Activated CD4-positive, alpha-beta T cell treated with anti-CD3 and anti-CD28 coated beads for 36 hours (primary cell): Measurements from ENCODE around the gene OSBP2. TPM values are rescaled to one million over a fixed set of nuclear protein-coding genes. Genes with fewer than 3 reads are reported as not detected.

ENCODE experiments used
- ATAC-seq: fragments of 200-7000 bp; cut with Tn5 transposase; one replicate; pipeline ENCODE4 v1.10.0; 2021; ENCODE audit warnings: mild to moderate bottlenecking, moderate library complexity
- CTCF ChIA-PET: fragments of 350-600 bp; sonication (Branson Sonifier 250); formaldehyde crosslinking; loops from one replicate; lab custom pipeline; 2021; ENCODE audit warnings: antibody characterized with exemption; lab: Charles Lee
- POLR2A ChIA-PET: fragments of 350-600 bp; sonication (Branson Sonifier 250); formaldehyde crosslinking; loops from one replicate; lab custom pipeline; 2021; ENCODE audit warnings: antibody characterized with exemption, inconsistent platforms; lab: Charles Lee
- DNase-seq: peaks from one replicate; pipeline ENCODE4 v3.0.0-alpha.2; 2020
- H3K27ac Mint-ChIP-seq: one replicate; pipeline ENCODE4 v1.8.0; 2021; ENCODE audit warnings: mixed read lengths
- H3K27me3 Mint-ChIP-seq: one replicate; pipeline ENCODE4 v1.8.0; 2021; ENCODE audit warnings: mixed read lengths
- H3K36me3 Mint-ChIP-seq: one replicate; pipeline ENCODE4 v1.8.0; 2021; ENCODE audit warnings: low read depth, mixed read lengths
- H3K4me1 Mint-ChIP-seq: one replicate; pipeline ENCODE4 v1.8.0; 2021; ENCODE audit warnings: mixed read lengths
- H3K4me3 Mint-ChIP-seq: one replicate; pipeline ENCODE4 v1.8.0; 2021; ENCODE audit warnings: mild to moderate bottlenecking, moderate library complexity, mixed read lengths
- H3K9me3 Mint-ChIP-seq: one replicate; pipeline ENCODE4 v1.8.0; 2021; ENCODE audit warnings: low read depth, mixed read lengths
- intact Hi-C, 2 experiments: fragments of 100-400 bp; cut with DNase I in 1 of 2; cut with micrococcal nuclease in 1 of 2; formaldehyde crosslinking; loops; one replicate each; pipeline versions ENCODE4 v1.14.2 to v1.15.1; 2022 to 2024; cut with DNase I, micrococcal nuclease
- microRNA-seq: library from miRNA; unstranded; fragments of <30 nt; microRNA quantifications from one replicate; pipeline ENCODE4 v1.2.0, GENCODE V29; 2021; ENCODE audit warnings: borderline replicate concordance
- total RNA-seq, 2 experiments: library from RNA; stranded (reverse); gene quantifications; one replicate each; pipeline ENCODE4 v1.2.3, GENCODE V29; 2021

OSBP2 gene
- total RNA-seq, 2 experiments from 2014 or later, result 1.2 to 1.4 TPM

DNA sequence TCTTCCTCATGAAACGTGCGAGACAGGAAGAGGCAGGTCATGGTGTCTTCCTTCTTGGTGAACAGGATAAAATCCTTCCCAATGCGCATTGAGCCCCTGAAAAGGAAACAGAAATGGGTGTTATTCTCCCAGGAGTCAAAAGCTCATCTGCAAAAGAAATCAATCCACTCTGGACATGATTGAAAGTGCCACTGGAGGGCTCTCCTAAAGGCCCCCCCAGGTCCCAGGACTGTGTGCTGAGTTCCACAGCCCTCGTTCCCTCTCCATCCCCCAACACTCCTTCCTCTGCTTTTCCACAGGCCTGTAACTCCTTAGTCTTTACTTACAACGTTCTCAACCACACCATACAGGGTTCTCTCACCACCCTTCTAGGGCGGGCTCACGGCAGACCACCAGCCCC, 251.7 kb downstream of the OSBP2 start:
- Mint-ChIP-seq H3K4me1 (peaks cover 45% of the 10 kb centered on the region), H3K27me3 (no peaks in the 10 kb centered on the region), H3K36me3 (peaks cover 54% of the 10 kb centered on the region), H3K9me3 (no peaks in the 10 kb centered on the region), H3K27ac (no peak overlapping the region), H3K4me3 (no peak overlapping the region)
- ChIA-PET POLR2A (no interaction called here), CTCF (interaction anchor here (0.5 to 2.5 kb wide), 7 partner anchors 10 to 1415 kb away, joined by 3 to 22 read pairs (median 3); partner anchors contain the start of genes MORC2 and TUG1)
- ATAC-seq (no peak), DNase-seq (no peak)
- intact Hi-C loops, result loop anchor here (2.0 kb wide), 1 partner anchor 202 kb away; no protein-coding TSS in a partner anchor

- DNase-seq, result no peak
- peaks cover 42% of the 10 kb centered on the region for H3K4me1 Mint-ChIP-seq
- H3K9me3 Mint-ChIP-seq, result no peaks in the 10 kb centered on the region
- no peak overlapping the region for H3K4me3 Mint-ChIP-seq
- peaks cover 45% of the 10 kb centered on the region for H3K36me3 Mint-ChIP-seq
- H3K27ac Mint-ChIP-seq, result no peak overlapping the region
- intact Hi-C loops, result loop anchor here (2.0 kb wide), 1 partner anchor 202 kb away; no protein-coding TSS in a partner anchor
- POLR2A ChIA-PET, result no interaction called here
- no peaks in the 10 kb centered on the region for H3K27me3 Mint-ChIP-seq
- ATAC-seq, result no peak
- CTCF ChIA-PET, result interaction anchor here (0.6 to 2.5 kb wide), 6 partner anchors 9 to 161 kb away, joined by 3 to 22 read pairs (median 6); partner anchors contain the start of genes MORC2 and TUG1
These were observed 252.6 kb downstream of the OSBP2 start for GRCh38 chr22:30947173-30947815.

GRCh38 chr22:30947816-30948454, 253.3 kb downstream of the OSBP2 start:
- POLR2A ChIA-PET, result no interaction called here
- ATAC-seq (peak; percentile 65), DNase-seq (no peak)
- Mint-ChIP-seq H3K36me3 (peaks cover 47% of the 10 kb centered on the region), H3K4me3 (no peak overlapping the region), H3K4me1 (peaks cover 47% of the 10 kb centered on the region), H3K27me3 (no peaks in the 10 kb centered on the region), H3K9me3 (no peaks in the 10 kb centered on the region), H3K27ac (no peak overlapping the region)
- intact Hi-C loops, result loop anchor here (1.0 to 2.0 kb wide), 2 partner anchors 137 to 201 kb away; no protein-coding TSS in a partner anchor
- CTCF ChIA-PET, result interaction anchor here (1.0 to 2.5 kb wide), 4 partner anchors 8 to 136 kb away, joined by 3 to 22 read pairs (median 4); no protein-coding TSS in a partner anchor

DNA sequence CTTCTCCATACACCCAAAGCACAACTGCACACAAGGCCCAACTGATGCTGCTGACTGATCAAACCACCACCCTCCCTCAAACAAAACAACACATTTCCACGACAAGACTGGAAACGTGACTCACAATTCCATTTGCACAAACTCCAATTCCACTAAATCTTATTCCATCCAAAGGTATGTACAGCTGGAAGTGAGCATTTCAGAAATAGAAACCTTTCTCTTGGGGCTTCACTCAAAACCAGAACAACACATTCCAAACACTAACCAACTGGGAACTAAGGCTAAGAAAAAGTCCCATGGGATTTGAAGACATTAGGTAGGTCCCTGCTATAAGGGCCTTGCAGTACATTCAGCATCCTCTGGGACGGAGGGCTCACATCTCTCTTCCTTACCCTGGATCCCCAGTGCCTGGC, 254.3 kb downstream of the OSBP2 start:
- no peak for ATAC-seq
- Mint-ChIP-seq H3K27ac (no peak overlapping the region), H3K9me3 (no peaks in the 10 kb centered on the region), H3K36me3 (peaks cover 50% of the 10 kb centered on the region), H3K27me3 (no peaks in the 10 kb centered on the region), H3K4me3 (no peak overlapping the region), H3K4me1 (peaks cover 42% of the 10 kb centered on the region)
- ChIA-PET CTCF (interaction anchor here (1.0 to 1.8 kb wide), 5 partner anchors 9 to 136 kb away, joined by 3 to 8 read pairs (median 4); no protein-coding TSS in a partner anchor), POLR2A (no interaction called here)
- DNase-seq, result no peak
- intact Hi-C loops, result loop anchor here (1.0 kb wide), 1 partner anchor 136 kb away; no protein-coding TSS in a partner anchor

DNA sequence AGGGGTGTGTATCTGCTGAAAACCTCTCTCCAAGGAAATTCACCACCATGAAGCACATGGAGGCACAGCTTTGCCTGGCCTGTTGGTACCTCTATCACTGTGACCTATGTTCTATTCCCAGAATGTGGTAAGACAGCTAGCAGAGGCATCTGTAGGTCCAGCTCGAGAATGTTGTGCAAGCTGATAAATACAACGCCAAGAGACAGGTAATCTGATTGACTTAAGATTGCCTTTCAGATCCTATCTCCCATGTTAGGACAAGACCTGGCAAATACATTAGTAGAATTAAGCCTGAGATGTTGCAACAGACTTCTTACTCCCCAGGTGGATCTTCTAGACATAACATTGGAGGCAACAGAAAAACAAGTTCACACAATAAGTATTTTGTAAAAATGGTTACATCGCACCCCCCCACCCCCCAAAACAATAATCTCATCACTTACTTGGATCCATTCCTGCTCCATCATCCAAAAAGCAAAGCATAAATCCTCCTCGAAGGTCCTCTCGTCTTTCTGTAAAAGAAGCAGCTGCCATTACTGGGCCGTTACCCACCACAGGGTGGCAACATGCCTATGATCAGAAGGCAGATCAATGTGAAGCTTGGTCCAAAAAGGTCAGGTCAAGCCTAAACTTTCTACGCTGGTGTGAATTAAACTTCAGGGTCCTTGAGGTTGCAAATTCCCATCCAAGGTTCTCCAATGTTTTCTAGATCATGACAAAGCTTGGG, 255.4 kb downstream of the OSBP2 start:
- H3K36me3 Mint-ChIP-seq, result peaks cover 45% of the 10 kb centered on the region
- no peak overlapping the region for H3K4me3 Mint-ChIP-seq
- ChIA-PET CTCF (interaction anchor here (0.7 to 1.5 kb wide), 5 partner anchors 9 to 751 kb away, joined by 3 to 8 read pairs (median 3); no protein-coding TSS in a partner anchor), POLR2A (interaction anchor here (0.6 kb wide), 1 partner anchor 20 kb away, joined by 3 read pairs; no protein-coding TSS in a partner anchor)
- peaks cover 42% of the 10 kb centered on the region for H3K4me1 Mint-ChIP-seq
- DNase-seq (no peak), ATAC-seq (no peak)
- intact Hi-C loops, result no loop called here
- no peaks in the 10 kb centered on the region for H3K27me3 Mint-ChIP-seq
- H3K27ac Mint-ChIP-seq, result no peak overlapping the region
- no peaks in the 10 kb centered on the region for H3K9me3 Mint-ChIP-seq

DNA sequence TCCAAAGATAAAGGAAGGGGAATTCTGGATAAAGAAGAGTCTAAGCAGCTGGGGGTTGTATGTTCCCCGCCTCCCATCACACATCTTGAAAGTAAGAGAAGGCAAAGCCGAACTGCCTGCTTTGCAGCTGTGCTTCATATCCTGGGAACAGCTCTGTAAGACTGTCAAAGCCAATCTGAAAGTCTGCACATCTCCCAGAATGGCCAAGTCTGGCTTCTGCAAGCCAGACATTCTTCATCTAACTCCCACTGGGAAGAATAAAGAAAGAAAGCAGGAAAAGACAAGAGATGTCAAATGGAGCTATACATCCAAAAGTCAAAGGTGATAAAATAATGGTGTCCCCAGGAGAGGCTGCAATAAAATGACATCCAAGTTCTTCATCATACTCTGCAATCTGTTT, 258.5 kb downstream of the OSBP2 start:
- intact Hi-C loops, result no loop called here
- H3K36me3 Mint-ChIP-seq, result peaks cover 44% of the 10 kb centered on the region
- H3K4me1 Mint-ChIP-seq, result peaks cover 55% of the 10 kb centered on the region
- no peaks in the 10 kb centered on the region for H3K9me3 Mint-ChIP-seq
- ChIA-PET CTCF (interaction anchor here (1.0 to 1.1 kb wide), 3 partner anchors 12 to 23 kb away, joined by 3 read pairs; no protein-coding TSS in a partner anchor), POLR2A (no interaction called here)
- no peaks in the 10 kb centered on the region for H3K27me3 Mint-ChIP-seq
- H3K4me3 Mint-ChIP-seq, result no peak overlapping the region
- ATAC-seq (no peak), DNase-seq (no peak)
- no peak overlapping the region for H3K27ac Mint-ChIP-seq

DNA sequence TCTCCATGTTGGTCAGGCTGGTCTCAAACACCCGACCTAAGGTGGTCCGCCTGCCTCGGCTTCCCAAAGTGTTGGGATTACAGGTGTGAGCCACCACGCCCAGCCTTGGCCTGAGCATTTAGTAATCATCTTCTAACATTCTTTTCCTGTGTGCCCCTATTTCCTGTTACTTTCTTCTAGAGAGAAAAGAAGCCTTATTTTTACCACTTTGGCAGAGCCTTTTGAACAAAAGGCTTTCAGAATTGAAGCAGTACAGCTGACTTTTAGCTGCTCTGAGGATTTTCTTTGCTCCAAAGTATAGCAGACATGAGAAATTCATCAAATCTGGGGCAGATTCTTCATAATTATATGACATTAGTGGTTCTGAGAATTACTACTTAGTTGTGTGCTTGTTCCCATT, 260.5 kb downstream of the OSBP2 start:
- H3K27me3 Mint-ChIP-seq, result no peaks in the 10 kb centered on the region
- no peaks in the 10 kb centered on the region for H3K9me3 Mint-ChIP-seq
- peaks cover 32% of the 10 kb centered on the region for H3K36me3 Mint-ChIP-seq
- no peak overlapping the region for H3K4me3 Mint-ChIP-seq
- H3K4me1 Mint-ChIP-seq, result peaks cover 54% of the 10 kb centered on the region
- CTCF ChIA-PET, result interaction anchor here (0.9 kb wide), 1 partner anchor 152 kb away, joined by 3 read pairs; the partner anchor contains the start of gene SELENOM
- ATAC-seq, result no peak
- POLR2A ChIA-PET, result no interaction called here
- DNase-seq, result no peak
- peak overlapping the region; percentile 13 for H3K27ac Mint-ChIP-seq
- intact Hi-C loops, result no loop called here

Small RNAs within 50 kb of the gene (microRNA-seq; reads per million reads assigned to microRNA genes)
- gene MIR3200, result 15.2 reads per million, percentile 38 among the genes with 10 or more reads in this experiment

Other genes with a start within 250 kb of the OSBP2 start
- gene SEC14L3, start 222.9 kb upstream of the OSBP2 start, total RNA-seq, result not detected
- not detected for gene SEC14L4, start 189.2 kb upstream of the OSBP2 start, total RNA-seq
- not detected for gene SEC14L6, start 148.1 kb upstream of the OSBP2 start, total RNA-seq
- not detected for gene GAL3ST1, start 120.2 kb upstream of the OSBP2 start, total RNA-seq
- 100 to 1,000 TPM; 134 to 137 TPM for gene PES1, start 103.0 kb upstream of the OSBP2 start, total RNA-seq
- gene TCN2, start 87.7 kb upstream of the OSBP2 start, total RNA-seq, result under 1 TPM; 0.12 to 0.32 TPM
- gene SLC35E4, start 59.1 kb upstream of the OSBP2 start, total RNA-seq, result 1 to 10 TPM; 3.6 to 4.3 TPM
- 1 to 10 TPM; 7.8 to 8.5 TPM for gene DUSP18, start 27.0 kb upstream of the OSBP2 start, total RNA-seq